HG03342 (cell line): ENCODE measurements around the gene UMAD1.

ENCODE experiments used
- ATAC-seq: cut with Tn5 transposase; IDR thresholded peaks from one replicate; pipeline ENCODE4 v1.9.1; 2021; ENCODE audit warnings: mild to moderate bottlenecking, moderate library complexity; ENCODE audit not compliant: unreplicated experiment

UMAD1 gene

DNA sequence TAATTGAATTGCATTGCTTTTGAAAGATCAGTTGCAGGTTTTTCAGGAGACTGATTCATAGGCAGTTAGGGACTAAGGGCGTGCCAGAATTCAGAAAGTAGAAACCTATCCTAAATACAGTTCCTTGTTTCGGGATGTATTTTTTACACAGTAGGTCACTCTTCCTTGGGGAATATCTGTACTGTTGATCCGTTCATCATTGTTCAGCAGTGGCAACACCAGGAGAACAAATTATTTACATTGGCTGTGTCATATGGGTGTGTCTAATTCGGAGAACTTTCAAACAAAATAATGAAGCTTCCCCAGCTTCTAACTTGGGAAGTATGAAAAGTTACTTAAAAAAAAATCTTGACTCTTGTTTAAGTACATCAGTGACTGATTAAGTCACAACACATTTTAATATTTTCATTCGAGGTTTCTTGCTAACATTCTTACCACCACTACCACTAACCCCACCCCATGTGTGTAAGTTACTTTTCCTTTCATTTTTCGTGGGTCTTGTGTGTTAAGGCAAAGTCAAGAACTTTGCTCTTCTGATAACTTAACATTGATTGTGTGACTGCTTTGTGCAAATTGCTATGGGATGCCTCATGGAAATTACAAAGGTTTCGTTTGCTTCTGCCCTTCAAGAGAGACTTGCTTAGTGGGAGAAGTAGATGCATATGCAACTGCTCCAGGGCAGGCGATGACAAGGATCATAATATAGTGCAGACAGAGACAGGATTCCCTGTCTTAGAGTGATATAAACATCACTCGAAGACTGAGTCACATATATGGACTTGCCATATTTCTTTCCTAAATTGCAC, 121.6 kb downstream of the UMAD1 start:
- ATAC-seq = peak; percentile 58

DNA sequence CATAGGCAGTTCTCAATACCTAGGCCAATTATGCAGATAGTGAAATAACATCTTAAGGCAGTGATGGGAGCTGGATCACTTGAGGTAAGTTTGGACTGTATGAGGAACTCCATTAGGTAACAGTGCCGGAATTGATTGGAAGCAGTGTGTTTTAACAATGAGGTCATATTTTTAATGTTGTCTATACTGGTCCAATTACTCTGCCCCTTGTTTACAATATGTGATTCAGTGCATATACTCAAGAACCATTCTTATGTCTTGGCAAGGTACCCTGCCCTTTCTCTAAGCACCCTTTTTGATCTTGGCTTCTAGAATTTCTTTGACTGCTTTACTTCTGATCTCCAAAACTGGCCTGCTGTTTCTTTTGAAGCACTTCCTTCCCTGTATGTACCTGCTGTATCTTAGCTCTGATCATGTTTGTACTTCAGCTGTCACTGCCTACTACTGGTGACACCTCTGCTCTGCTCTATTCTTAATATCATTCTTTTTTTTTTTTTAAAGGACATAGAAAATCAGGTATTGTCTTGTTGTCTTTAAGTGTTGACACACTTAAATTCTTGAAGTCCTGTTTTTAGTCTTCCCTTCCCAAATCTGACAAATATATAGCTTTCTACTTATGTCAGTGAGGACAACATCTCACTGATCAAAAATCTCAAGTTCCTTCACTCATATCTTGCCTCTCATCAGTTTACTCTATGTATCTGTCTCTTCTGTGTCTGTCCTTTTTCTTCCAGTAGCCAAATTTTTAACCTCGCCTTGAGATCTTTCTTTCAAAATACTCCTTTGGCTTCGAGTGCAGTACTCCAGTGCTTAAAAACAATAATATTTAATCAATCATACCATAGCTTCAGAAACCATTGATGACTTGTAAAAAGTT, 124.2 kb downstream of the UMAD1 start:
- ATAC-seq = no peak

DNA sequence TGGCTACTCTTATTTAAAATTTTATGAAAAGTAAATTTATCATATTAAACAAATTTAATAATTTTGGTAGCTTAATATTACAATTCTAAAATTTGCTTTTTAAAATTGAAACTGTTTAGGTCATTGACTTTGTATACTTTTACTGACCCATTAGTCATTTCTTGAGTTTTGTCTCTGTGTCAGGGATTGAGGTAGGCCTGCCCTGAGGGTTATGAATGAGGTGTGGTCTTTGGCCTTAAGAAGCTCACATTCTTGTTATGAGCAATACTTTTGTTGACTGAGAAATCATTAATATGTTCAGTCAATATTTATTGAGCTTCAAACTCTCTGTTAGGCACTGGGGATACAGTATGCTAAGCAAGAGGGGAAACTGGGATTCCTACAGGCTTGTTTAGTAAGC, 124.9 kb downstream of the UMAD1 start:
- peak; percentile 77 for ATAC-seq

DNA sequence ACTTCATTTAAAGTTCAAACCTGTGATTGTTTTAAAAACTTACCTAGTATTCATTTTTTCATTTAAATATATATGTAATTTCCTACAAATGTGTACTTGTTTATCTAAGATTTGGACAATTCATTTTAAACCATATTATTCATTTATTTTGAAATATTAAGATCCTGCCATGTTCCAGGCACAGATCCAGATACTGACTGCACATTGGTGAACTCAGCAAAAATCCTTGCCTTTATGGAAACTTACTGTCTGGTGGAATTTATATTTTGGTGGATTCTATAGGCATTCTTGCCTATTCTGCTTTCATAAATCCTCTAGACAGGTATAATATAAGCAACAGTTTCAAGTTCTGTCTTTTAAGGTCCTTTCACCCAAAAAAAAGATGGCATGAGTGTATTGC, 126.1 kb downstream of the UMAD1 start:
- no peak for ATAC-seq

DNA sequence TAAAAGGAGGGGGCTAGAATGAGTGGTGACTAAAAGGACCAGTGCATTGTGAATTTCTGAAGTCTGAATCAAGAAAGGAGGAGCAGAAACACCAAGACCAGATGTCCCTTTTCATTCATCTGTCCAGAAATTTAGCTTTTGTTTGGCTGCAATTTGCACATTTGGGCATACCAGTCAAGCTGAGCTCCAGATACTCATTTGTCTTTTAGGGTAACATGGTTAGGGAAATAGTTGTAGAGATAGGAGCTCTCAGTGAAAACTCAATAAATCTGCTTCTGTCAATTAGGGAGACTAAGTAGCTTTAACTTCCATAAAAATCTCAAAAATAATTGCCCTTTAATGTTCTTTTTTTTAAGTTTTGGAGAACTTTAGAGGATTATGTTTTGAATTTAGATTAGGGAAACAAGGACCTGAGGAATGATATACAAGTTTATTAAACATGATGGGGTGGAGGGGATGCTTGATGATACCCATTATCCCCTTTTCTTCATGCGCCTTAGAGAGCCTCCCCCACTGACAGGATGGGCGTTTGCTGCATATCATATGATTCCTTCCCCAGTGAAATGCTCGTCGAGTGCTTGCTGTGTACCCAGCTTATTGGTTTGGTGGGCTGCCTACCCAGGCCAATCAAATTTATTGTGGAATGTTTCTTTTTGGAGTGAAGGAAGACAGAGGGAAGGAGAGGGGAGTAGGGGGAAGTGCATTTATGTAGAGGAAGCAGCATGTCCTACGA, 128.6 kb downstream of the UMAD1 start:
- no peak for ATAC-seq

DNA sequence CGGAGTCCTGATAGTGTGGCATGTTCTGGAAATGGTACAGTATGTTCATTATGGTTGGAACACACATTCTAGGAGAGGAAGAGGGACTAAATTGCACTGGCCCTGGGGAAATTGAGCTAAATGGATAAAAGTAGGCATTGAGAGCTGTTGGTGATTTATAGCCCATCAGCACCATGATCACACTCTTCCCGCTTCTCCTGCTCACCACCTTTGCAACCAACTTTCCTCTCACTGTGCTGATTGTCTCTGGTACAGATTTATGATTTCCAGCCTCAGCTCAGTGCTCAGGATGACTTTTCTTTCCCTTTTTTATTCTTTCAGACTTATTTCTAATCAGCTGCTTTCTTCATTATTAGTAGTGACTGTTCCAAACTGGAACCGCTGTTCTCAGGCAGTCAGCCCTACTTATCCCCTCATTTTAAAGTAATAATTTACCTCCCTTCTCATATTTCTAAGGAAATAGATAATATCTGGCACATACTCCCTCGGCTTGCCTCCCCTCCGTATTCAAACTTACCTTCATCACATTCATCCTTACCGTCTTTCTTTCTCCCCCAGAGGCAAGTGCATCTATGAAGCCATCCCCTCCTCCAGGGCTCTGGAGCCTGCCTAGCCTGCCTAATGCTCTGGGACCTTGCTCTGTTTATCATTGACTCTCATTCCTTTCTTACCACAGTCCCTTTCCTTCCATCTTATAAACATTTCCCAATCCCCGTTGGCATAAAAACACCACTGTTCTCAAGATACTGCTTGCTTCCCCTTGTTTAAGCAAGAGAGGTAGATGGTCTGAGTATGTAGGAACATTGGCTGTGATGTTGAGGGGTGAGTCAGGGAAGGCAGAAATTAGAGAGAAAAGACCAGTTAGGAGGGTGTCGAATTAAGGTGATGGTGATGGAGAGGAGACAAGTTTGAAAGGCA, 129.4 kb downstream of the UMAD1 start:
- ATAC-seq = no peak

DNA sequence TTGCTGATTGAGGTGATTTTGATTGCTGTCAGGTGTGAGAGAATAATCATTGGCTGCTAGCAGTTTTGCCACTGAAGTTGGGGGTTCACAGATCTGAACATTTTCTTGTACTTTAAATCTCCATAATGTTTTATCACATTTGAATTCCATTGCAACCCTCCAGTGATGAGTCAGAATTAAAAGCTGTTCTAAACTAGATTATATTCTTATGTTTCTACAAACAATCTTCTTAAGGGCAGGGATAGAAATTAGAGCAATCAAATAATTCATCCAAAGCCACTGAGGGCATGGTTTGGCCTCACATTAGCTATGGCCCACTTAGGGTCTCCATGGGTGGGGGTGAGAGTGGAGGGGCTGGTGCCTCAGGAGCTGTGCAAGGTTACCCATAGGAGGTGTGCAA, 130.9 kb downstream of the UMAD1 start:
- no peak for ATAC-seq

DNA sequence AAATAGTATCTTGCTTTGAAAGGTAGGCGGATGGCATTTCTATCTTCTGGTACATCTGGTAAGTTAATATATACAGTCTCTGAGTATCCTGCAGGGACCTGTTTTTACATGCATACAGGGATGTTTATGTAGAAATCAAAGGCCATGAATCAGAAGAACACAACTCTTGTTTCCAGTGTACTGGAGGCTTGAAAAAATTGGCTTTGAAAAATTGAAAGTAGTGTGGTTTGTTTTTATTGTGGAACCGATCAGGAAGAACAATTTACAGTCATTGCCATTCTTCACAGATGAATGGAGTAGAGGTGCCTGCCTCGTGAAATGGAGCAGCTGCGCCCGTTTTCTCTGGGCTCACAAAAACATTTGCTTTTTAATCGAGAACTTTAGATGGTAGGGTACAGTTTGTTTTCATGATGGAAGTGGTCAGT, 131.9 kb downstream of the UMAD1 start:
- peak; percentile 51 for ATAC-seq

DNA sequence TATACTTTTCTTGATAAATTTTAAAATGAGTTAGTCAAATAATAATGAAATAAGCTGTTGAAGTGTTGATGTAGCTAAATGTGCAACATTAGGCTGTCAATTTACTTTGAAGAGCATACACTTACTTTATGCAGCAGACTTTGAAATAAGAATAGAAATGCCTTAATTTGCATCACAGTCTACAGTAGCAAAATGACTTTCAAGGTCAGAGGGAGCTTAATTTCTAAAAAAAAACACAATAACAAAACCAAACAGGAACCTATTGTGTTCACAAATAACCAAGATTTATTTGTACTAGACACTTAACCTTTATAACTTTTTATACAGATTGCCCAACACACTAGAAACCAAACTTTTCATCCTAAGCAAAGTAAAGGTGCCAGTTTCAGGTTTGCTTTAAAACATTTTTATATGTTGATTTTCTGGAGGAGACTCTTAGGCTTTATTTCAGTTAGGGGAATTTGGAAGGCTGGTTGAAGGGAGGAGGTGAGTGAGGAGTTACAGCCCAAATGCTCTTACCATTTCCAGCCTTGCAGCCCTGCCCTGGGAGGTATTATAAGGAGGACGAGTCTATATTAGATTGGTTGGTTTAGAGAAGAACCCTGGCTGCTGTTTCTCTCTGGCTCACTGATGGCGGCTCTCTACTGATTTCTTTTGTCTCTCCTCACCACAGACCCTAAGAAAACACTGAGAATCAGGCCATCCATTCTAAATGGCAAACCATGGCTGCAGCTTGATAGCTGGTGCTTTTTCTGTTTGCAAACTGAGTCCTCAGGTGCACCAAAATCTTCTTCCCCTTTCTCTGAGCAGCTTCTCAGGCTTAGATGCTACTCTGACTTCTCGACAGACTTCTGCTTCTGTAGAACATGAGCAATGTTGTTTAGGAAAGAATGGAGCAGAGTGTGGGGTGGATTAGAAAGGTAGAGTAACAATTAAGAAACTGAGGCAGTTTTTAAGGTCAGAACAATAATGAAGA, 133.1 kb downstream of the UMAD1 start:
- peak; percentile 61 for ATAC-seq

DNA sequence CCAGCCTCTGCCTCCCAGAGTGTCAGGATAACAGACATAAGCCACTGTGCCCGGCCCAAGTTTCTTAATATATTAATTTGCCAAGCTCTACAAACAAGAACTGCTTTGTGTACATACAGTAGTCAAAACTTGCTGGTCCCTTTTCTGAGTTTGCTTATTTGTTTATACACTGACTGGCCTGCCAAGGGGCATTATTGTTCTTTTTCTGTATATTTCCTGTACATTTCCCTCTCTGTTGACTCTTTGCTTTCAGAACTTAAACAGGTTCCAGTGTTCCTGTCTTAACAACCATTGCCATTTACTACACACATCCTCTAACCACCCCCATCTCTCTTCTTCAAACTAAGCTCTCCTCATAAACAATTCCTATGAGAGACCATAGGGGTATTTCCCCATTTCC, 139.3 kb downstream of the UMAD1 start:
- ATAC-seq = no peak

DNA sequence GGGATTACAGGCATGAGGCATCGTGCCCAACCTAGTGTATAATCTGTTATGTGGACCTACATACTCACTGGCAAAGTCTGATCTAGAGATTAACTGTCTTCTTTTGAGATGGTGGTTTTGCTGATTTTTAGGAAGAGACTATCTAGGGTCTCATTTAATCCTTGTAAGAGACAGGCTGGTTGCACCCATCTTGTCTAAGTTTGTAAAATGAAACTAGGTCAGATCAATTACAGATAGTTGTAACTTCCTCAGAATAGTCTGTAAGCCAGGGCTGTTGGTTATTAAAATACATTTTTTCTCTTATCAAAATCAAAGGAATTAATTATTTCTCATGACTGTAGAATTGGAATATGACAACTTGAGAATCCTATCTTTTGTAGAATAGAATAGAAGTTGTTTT, 142.4 kb downstream of the UMAD1 start:
- no peak for ATAC-seq

DNA sequence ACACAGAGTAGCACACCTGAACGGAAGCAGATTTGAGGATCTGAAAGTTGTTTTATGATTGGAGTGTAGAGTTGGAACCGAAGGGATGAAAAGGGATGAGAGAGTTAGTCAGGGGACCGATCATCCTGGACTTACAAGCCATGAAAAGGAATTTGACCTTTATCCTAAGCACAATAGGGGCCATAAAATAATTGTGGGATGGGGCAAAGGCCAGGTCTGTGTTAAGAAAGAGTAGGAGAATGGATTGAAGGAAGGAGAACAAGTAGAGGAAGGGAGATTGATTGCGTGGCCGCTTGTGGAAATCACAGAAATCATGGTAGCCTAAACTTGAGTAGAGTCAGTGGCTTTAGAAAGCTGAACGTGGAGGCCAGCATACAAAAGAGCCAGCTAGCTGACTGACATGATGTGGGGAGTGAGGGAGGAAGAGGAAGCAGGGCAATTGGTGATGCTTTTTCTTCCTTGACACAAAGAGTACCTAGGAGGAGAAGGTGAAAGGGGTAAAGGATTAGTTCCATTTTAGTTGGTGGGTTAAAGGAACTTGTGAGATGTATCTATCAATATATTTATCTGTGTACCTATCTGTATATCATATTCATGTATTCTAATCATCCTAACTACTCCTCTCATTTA, 144.9 kb downstream of the UMAD1 start:
- no peak for ATAC-seq

DNA sequence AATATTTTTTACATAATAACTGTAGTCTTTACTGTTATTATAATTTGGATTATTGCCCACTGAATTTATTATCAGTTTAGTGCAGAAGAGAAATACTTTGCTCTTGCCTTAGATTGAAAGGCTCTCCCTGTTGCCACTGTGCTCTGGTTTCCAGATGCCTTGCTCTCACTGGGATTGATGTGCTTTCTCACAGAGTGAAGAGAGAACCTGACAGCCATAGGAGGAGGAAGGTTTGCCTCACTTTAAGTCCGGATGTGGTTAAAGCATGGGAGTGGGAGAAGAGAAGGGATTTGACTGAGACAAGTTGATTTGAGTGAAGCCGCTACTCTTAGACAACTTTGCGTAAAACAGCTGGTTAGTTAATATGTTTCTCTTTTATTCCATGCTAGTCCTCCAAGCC, 146.0 kb downstream of the UMAD1 start:
- ATAC-seq = no peak

DNA sequence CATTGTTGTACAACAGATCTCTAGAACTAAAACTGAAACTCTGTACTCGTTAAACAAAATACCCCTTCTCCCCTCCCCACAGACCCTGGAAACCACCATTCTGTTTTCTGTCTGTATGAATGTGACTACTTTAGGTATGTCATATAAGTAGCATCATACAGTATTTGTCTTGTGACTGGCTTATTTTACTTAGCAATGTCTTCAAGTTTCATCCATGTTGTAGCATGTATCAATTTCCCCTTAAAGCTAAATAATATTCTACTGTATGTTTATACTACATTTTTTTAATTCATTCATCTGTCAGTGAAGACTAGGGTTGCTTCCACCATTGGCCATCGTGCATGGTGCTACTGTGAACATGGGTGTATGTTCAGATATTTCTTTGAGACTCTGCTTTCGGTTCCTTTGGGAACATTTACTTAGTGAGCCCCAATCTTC, 149.0 kb downstream of the UMAD1 start:
- ATAC-seq = peak; percentile 93

DNA sequence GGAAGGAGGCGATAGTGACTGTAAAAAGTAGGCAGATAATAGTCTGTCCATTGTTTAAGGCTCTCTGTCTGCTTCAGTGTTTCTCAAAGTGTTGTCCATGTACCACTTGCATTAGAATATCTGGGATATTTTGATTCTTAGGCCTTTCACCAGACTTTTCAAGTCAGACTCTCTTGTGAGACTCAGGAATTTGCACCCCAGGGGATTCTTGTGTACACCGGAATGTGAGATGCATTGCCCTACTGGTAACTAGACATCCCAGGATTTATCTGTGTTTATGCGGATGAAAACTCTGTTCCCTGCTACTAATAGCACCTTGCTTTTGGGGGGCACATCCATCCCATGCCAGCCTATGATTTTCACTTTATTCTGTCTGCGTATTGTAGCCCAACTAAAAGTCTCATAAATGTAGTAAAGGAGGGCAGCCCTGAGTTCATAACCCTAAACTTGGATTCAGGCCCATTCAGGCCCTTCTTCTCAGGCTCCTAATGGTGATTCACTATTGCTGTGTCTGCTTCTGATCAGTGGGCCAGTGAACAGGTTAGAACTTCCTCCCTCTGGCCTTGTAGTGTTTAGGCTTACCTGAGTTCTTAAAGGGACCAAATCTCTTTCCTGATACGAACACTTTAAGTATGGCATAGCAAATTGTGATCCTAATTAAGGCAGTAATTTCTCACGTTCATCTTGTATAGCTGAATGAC, 149.6 kb downstream of the UMAD1 start:
- ATAC-seq = no peak

DNA sequence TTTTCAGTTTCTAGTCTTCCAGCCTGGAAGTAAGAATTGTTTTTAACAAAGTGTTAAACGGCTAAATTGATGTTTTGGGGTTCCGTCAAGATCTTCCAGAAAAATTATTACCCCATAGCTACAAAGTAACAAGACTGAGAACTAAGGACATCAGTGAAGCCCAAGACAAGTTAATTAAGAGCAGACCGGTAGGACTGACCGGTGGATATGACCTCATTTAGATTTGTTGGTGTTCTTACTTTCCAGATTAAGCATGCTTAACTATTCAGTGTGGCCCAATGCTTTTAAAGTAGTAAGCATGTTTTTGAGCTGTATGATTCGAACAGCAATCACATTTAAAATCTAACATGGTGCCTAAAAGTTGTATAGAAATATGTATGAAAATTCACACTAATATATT, 151.0 kb downstream of the UMAD1 start:
- ATAC-seq = no peak

DNA sequence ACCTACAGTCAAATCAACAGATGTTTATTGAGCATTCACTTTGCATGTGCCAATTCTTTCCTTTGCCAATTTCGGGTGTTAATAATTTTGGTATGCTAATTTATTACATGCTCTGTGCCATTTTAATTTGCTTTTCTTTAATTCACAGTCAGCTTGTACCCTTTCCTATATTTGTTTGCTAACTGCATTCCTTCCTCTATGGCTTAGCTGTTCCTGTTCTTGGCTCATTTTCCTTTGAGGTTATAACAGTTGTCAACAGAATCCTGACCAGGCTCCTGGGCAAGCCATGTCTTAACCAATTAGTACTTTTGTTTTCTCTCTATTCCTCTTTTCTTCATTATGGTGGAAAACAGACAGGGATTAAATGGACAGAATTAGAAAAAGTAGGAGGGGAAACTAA, 151.5 kb downstream of the UMAD1 start:
- no peak for ATAC-seq

DNA sequence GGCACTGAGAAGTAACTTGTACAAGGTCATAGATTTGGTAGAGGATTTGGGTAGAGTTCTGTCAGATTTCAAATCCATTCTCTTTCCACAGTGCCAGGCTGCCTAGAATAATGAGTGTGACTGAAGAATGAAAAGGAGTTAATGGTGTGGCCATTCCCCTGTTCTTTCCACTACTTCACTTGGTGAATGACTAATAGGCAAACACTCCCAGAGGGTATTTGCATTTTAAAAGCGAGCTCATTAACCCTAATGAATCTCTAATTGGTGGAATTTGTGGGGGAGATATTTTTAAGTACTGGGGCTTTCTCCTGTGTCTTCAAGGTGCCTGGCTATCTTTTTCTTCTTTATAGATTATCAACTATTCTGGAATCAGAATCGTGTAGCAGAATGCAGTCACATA, 152.7 kb downstream of the UMAD1 start:
- no peak for ATAC-seq
